ENCODE results near the gene FBXL14.

- TF ChIP-seq CTCF (CRISPR knock-in tag; IDR thresholded peaks at IDR 0.05) = no peak
- TF ChIP-seq HMGXB4 (CRISPR knock-in tag; IDR thresholded peaks at IDR 0.05; ENCODE audit: borderline replicate concordance in 1 of 2, low read depth in 1 of 2) = no peak
- no peak for TF ChIP-seq ZNF605 (CRISPR knock-in tag; IDR thresholded peaks at IDR 0.05)
- no peak for TF ChIP-seq MAFK (conservative IDR thresholded peaks at IDR 0.05 in 1 of 2, IDR thresholded peaks at IDR 0.05 in 1 of 2; ENCODE audit: low read length in 2 of 2)
- no peak for TF ChIP-seq BHLHE40 (IDR thresholded peaks at IDR 0.05; ENCODE audit: low read length)
- no peak for TF ChIP-seq KMT2A (CRISPR knock-in tag; IDR thresholded peaks at IDR 0.05)
- TF ChIP-seq ZBTB7A (CRISPR knock-in tag; IDR thresholded peaks at IDR 0.05) = no peak
- TF ChIP-seq GATAD1 (CRISPR knock-in tag; IDR thresholded peaks at IDR 0.05) = no peak
- TF ChIP-seq SUZ12 (IDR thresholded peaks at IDR 0.05; ENCODE audit: low read depth, low read length) = no peak
- TF ChIP-seq BCLAF1 (IDR thresholded peaks at IDR 0.05) = no peak
- TF ChIP-seq DNMT3B (CRISPR knock-in tag; conservative IDR thresholded peaks at IDR 0.05) = no peak
- no peak for TF ChIP-seq AKNA (CRISPR knock-in tag; IDR thresholded peaks at IDR 0.05; ENCODE audit: borderline replicate concordance)
- no peak for TF ChIP-seq ZNF607 (CRISPR knock-in tag; IDR thresholded peaks at IDR 0.05; ENCODE audit: borderline replicate concordance)
Measured at GRCh38 chr12:1533602-1534304, 60.6 kb downstream of the FBXL14 start.

All from HepG2 (cell line).